ENCODE results near the gene MYF6. TPM values are rescaled to one million over a fixed set of nuclear protein-coding genes. Genes with fewer than 3 reads are reported as not detected.

The MYF6 gene
- total and polyA plus RNA-seq, 9 of the 15 experiments (the other 6 are each of a cell fraction or from before 2014, with no cell fraction given), result not detected

GRCh38 chr12:80714846-80715245 is 7.4 kb downstream of the MYF6 start:
- in situ Hi-C loops (cut with MboI) (no loop called here), intact Hi-C loops (cut with micrococcal nuclease) (no loop called here)
- H3K4me3 ChIP-seq, result no peak overlapping the region
- WGBS (ENCODE audit: insufficient coverage, low coverage, missing lambda C conversion rate), result 3% methylated on average over 3 of the region's 3 CpGs
- no peaks in the 10 kb centered on the region for H3K9me3 ChIP-seq (replicated peaks; ENCODE audit: control insufficient read depth, insufficient read depth, low read depth, low read length)
- no TSS peak for BruUV-seq (replicated peaks)
- no peaks in the 10 kb centered on the region for H3K4me1 ChIP-seq (replicated peaks in 1 of 2; ENCODE audit: control insufficient read depth in 2 of 2, insufficient read depth in 2 of 2, low read length in 2 of 2)
- ChIA-PET POLR2A (no interaction called here), CTCF (ENCODE audit: low intra/inter-chr PET ratio) (no interaction called here)
- no peak for FAIRE-seq
- no peak overlapping the region for H3K4me2 ChIP-seq (ENCODE audit: insufficient read depth, low read length)
- H3K79me2 ChIP-seq (ENCODE audit: control insufficient read depth, insufficient read depth, low read length), result no peaks in the 10 kb centered on the region
- DNase-seq (ENCODE audit: extremely low read depth in 1 of 4, low spot score in 3 of 4), result no peak
- no peak overlapping the region for H2AFZ ChIP-seq (ENCODE audit: low read depth, low read length)
- no peak overlapping the region for H3K27ac ChIP-seq (ENCODE audit: extremely low read depth, low read depth, low read length)
- H3K9ac ChIP-seq (ENCODE audit: insufficient read depth in 1 of 2, low read depth in 2 of 2, low read length in 2 of 2), result no peak overlapping the region
- no peak for TF ChIP-seq ZFP91 (CRISPR knock-in tag; IDR thresholded peaks at IDR 0.05)
- no peak for TF ChIP-seq SMAD2 (IDR thresholded peaks at IDR 0.05; ENCODE audit: low read depth, low read length)
- TF ChIP-seq ZNF311 (CRISPR knock-in tag; IDR thresholded peaks at IDR 0.05), result no peak
- TF ChIP-seq ZNF707 (CRISPR knock-in tag; conservative IDR thresholded peaks at IDR 0.05), result no peak
- no peak for TF ChIP-seq HDAC3 (IDR thresholded peaks at IDR 0.05; ENCODE audit: borderline replicate concordance, partially characterized antibody)
- TF ChIP-seq ZBTB26 (CRISPR knock-in tag; IDR thresholded peaks at IDR 0.05), result no peak
- no peak for TF ChIP-seq SIN3A (IDR thresholded peaks at IDR 0.05; ENCODE audit: borderline replicate concordance in 2 of 2, control insufficient read depth in 1 of 2, low read depth in 2 of 2, low read length in 2 of 2)
- no peak for TF ChIP-seq ZFP30 (CRISPR knock-in tag; IDR thresholded peaks at IDR 0.05; ENCODE audit: borderline replicate concordance)
- no peak for TF ChIP-seq EWSR1 (IDR thresholded peaks at IDR 0.05; ENCODE audit: borderline replicate concordance, low read depth, partially characterized antibody)
- TF ChIP-seq ATF1 (CRISPR knock-in tag; IDR thresholded peaks at IDR 0.05), result no peak
- TF ChIP-seq ATF1 (tag; IDR thresholded peaks at IDR 0.05), result no peak
- TF ChIP-seq SNRNP70 (optimal IDR thresholded peaks at IDR 0.05; ENCODE audit: low read depth, low read length), result no peak
- TF ChIP-seq TCF7L2 (IDR thresholded peaks at IDR 0.05; ENCODE audit: low read depth, low read length), result no peak
- no peak for TF ChIP-seq HMGN3 (IDR thresholded peaks at IDR 0.05; ENCODE audit: borderline replicate concordance, extremely low read depth, insufficient read length, low read depth, low read length)
- no peak for TF ChIP-seq HDAC6 (IDR thresholded peaks at IDR 0.05; ENCODE audit: low read depth, low read length)
- ATAC-seq, result no peak
- H3K9me1 ChIP-seq (ENCODE audit: control insufficient read depth, insufficient read depth, low read length), result no peaks in the 10 kb centered on the region
- no peaks in the 10 kb centered on the region for H3K27me3 ChIP-seq (ENCODE audit: control insufficient read depth in 2 of 2, insufficient read depth in 2 of 2, low read length in 2 of 2)
- H4K20me1 ChIP-seq (replicated peaks; ENCODE audit: control insufficient read depth, insufficient read depth, low read length), result no peaks in the 10 kb centered on the region
- H3K36me3 ChIP-seq (ENCODE audit: control insufficient read depth, insufficient read depth, low read length), result no peaks in the 10 kb centered on the region
